Measurements from ENCODE around the gene GAPDHS. TPM values are rescaled to one million over a fixed set of nuclear protein-coding genes. Genes with fewer than 3 reads are reported as not detected.

GAPDHS gene
- total RNA-seq, 1 experiment from 2014 or later = not detected

DNA sequence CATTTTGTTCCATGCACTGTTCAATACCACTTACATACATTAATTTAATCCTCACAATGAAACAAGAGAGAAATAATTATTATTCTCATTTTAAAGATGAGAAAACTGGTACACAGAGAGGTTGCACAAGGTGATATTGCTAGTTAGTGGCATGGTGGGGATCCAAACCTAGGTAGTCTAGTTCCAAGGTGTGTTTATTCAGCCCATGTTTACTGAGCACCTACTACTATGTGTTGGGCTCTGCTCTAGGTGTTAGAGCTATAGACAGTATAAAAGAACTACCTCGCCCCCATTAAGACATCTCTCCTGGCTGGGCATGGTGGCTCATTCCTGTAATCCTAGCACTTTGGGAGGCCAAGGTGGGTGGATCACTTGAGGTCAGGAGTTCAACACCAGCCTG is 49.5 kb downstream of the GAPDHS start:
- Histone ChIP-seq H3K4me1 (ENCODE audit: insufficient read depth, low read length, poor library complexity, severe bottlenecking) (no peaks in the 10 kb centered on the region), H3K27me3 (replicated peaks; ENCODE audit: insufficient read depth, low read depth, low read length, poor library complexity) (peaks cover 12% of the 10 kb centered on the region), H3K27ac (ENCODE audit: low read depth, low read length, poor library complexity, severe bottlenecking) (no peak overlapping the region), H3K36me3 (ENCODE audit: insufficient read depth, low read length, poor library complexity, severe bottlenecking) (no peaks in the 10 kb centered on the region), H3K9me3 (ENCODE audit: low read depth, low read length, poor library complexity, severe bottlenecking) (no peaks in the 10 kb centered on the region), H3K4me3 (ENCODE audit: low read depth, low read length, poor library complexity, severe bottlenecking) (no peak overlapping the region)
- ChIA-PET POLR2A (ENCODE audit: low non-redundant PET) (no interaction called here), CTCF (no interaction called here)
- intact Hi-C loops (cut with micrococcal nuclease; ENCODE audit: unreplicated experiment) = no loop called here
- no TSS peak for BruUV-seq (replicated peaks)
- DNase-seq (ENCODE audit: low spot score) = no peak
- TF ChIP-seq EZH2 (IDR thresholded peaks at IDR 0.05; ENCODE audit: borderline replicate concordance, low read depth, low read length, poor library complexity, severe bottlenecking) = no peak
- TF ChIP-seq, protein P1, sequence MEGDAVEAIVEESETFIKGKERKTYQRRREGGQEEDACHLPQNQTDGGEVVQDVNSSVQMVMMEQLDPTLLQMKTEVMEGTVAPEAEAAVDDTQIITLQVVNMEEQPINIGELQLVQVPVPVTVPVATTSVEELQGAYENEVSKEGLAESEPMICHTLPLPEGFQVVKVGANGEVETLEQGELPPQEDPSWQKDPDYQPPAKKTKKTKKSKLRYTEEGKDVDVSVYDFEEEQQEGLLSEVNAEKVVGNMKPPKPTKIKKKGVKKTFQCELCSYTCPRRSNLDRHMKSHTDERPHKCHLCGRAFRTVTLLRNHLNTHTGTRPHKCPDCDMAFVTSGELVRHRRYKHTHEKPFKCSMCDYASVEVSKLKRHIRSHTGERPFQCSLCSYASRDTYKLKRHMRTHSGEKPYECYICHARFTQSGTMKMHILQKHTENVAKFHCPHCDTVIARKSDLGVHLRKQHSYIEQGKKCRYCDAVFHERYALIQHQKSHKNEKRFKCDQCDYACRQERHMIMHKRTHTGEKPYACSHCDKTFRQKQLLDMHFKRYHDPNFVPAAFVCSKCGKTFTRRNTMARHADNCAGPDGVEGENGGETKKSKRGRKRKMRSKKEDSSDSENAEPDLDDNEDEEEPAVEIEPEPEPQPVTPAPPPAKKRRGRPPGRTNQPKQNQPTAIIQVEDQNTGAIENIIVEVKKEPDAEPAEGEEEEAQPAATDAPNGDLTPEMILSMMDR (conservative IDR thresholded peaks at IDR 0.05; ENCODE audit: low read depth, low read length) = no peak

DNA sequence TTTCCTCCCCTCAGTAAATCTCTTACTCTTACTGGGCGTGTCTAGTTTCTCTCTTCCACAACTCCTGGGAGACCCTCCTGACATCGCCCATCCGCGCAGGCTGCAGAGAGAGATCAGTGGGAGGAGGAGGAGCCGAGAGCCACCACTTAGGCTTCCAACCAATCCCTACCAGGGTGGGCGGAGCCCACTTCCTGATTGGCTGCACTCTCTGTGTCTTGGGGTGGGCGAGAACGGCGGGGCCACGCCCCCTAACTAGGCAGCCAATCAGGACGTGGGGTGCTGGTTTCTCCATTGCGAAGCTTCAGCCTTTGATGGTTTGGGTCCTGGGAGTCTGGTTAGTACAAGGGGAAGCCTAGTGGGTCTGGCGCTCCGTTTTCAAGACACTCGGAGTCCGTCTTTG is 52.6 kb downstream of the GAPDHS start, which contains the start of gene PMIS2:
TSS of gene PMIS2 (plus strand) at position 326 of the 400 bp plus-strand sequence. CDS start 87 bp downstream, outside the sequence.
- POLR2A ChIA-PET (ENCODE audit: low non-redundant PET) = no interaction called here
- intact Hi-C loops (cut with micrococcal nuclease; ENCODE audit: unreplicated experiment) = no loop called here
- peaks cover 12% of the 10 kb centered on the region for H3K27me3 ChIP-seq (replicated peaks; ENCODE audit: insufficient read depth, low read depth, low read length, poor library complexity)
- H3K4me3 ChIP-seq (ENCODE audit: low read depth, low read length, poor library complexity, severe bottlenecking) = no peak within 1 kb of the TSS
- BruUV-seq (replicated peaks) = no TSS peak
- peak; percentile 62 for DNase-seq (ENCODE audit: low spot score)
- no peaks in the 10 kb centered on the region for H3K36me3 ChIP-seq (ENCODE audit: insufficient read depth, low read length, poor library complexity, severe bottlenecking)
- no peaks in the 10 kb centered on the region for H3K4me1 ChIP-seq (ENCODE audit: insufficient read depth, low read length, poor library complexity, severe bottlenecking)
- CTCF ChIA-PET = interaction anchor here (0.7 kb wide), 1 partner anchor 536 kb away, joined by 6 read pairs; no protein-coding TSS in a partner anchor
- no peak within 1 kb of the TSS for H3K27ac ChIP-seq (ENCODE audit: low read depth, low read length, poor library complexity, severe bottlenecking)
- no peak for TF ChIP-seq EZH2 (IDR thresholded peaks at IDR 0.05; ENCODE audit: borderline replicate concordance, low read depth, low read length, poor library complexity, severe bottlenecking)
- TF ChIP-seq, protein P1 (conservative IDR thresholded peaks at IDR 0.05; ENCODE audit: low read depth, low read length) = no peak
- H3K9me3 ChIP-seq (ENCODE audit: low read depth, low read length, poor library complexity, severe bottlenecking) = no peaks in the 10 kb centered on the region

DNA sequence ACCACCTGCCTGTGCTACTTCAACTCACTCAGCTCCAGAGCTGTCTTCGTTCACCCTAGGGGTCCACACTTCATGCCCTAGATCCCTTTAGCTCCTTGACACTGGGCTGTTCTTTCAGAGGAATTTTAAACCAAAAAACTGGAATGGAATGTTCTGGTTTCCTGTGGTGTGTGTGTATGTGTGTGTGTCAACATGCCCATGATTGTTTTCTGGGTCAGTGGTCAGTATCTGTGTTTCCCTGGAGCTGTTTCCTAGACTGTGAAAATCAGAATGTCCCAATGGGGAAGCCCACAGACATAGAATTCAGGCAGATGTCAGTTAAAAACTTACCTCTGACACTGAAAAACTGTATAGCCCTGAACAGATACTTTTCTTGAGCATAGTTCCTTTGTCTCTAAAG is 54.1 kb downstream of the GAPDHS start:
- Histone ChIP-seq H3K27ac (ENCODE audit: low read depth, low read length, poor library complexity, severe bottlenecking) (no peak overlapping the region), H3K36me3 (ENCODE audit: insufficient read depth, low read length, poor library complexity, severe bottlenecking) (no peaks in the 10 kb centered on the region), H3K4me1 (ENCODE audit: insufficient read depth, low read length, poor library complexity, severe bottlenecking) (no peaks in the 10 kb centered on the region), H3K9me3 (ENCODE audit: low read depth, low read length, poor library complexity, severe bottlenecking) (no peaks in the 10 kb centered on the region), H3K4me3 (ENCODE audit: low read depth, low read length, poor library complexity, severe bottlenecking) (no peak overlapping the region), H3K27me3 (replicated peaks; ENCODE audit: insufficient read depth, low read depth, low read length, poor library complexity) (peaks cover 11% of the 10 kb centered on the region)
- BruUV-seq (replicated peaks) = no TSS peak
- TF ChIP-seq, protein P1 (conservative IDR thresholded peaks at IDR 0.05; ENCODE audit: low read depth, low read length) = no peak
- no peak for TF ChIP-seq EZH2 (IDR thresholded peaks at IDR 0.05; ENCODE audit: borderline replicate concordance, low read depth, low read length, poor library complexity, severe bottlenecking)
- POLR2A ChIA-PET (ENCODE audit: low non-redundant PET) = no interaction called here
- no peak for DNase-seq (ENCODE audit: low spot score)
- CTCF ChIA-PET = interaction anchor here (0.6 kb wide), 1 partner anchor 107 kb away, joined by 3 read pairs; no protein-coding TSS in a partner anchor
- intact Hi-C loops (cut with micrococcal nuclease; ENCODE audit: unreplicated experiment) = no loop called here

All from A673 (cell line).